ENCODE results near the gene CHEK2.
"Not testable (repeated sequence)": the region's sequence is repeated elsewhere in the genome, so short reads cannot be mapped to it uniquely, and the experiment has no call there.

CHEK2 gene

DNA sequence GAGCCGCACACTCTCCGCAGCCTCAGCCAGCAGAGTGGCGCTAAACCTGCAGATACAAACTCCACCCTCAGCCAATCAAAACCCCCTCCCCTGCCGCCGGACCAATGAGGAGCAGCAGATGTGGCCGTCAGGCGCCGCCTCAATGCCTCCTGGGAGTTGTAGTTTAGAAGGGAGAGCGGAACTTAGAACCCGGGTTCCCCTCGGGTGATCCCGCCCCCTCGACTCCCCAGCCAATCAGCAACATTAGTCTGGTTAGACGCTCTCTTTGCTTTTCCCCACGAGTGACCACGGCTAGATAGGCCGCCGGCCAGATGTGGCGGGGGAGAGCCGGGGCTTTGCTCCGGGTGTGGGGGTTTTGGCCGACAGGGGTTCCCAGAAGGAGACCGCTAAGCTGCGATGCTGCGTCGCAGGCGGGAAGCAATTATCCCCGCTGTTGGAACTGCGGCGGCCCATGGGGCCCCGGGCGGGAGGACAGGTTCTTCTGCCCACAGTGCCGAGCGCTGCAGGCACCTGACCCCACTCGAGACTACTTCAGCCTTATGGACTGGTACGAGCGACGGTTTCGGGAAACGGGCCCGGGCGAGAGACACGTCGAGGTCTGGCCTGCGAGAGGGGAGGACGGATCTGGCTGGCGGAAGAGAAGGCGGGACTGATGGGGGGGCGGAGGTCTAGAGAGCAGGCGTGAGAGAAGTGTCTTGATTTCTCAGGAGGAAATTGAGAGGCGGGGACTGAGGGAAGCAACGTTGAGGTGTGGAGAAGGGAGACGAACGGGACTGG is at the start of gene CHEK2, which contains the start of gene HSCB:
Gene CHEK2 (minus strand): TSS at position 36 of the 777 bp plus-strand sequence. CDS start 7,099 bp downstream, outside the sequence.
Gene HSCB (plus strand): TSS at position 255 of the 777 bp plus-strand sequence. CDS start 57 bp downstream, at position 312.
- peak within 1 kb of the TSS; percentile 89 for H3K4me3 Mint-ChIP-seq
- H3K9me3 Mint-ChIP-seq: no peaks in the 10 kb centered on the region
- H3K27ac Mint-ChIP-seq: peak within 1 kb of the TSS; percentile 89
- H3K27me3 Mint-ChIP-seq: no peaks in the 10 kb centered on the region
- peaks cover 40% of the 10 kb centered on the region for H3K4me1 Mint-ChIP-seq
- no peaks in the 10 kb centered on the region for H3K36me3 Mint-ChIP-seq

DNA sequence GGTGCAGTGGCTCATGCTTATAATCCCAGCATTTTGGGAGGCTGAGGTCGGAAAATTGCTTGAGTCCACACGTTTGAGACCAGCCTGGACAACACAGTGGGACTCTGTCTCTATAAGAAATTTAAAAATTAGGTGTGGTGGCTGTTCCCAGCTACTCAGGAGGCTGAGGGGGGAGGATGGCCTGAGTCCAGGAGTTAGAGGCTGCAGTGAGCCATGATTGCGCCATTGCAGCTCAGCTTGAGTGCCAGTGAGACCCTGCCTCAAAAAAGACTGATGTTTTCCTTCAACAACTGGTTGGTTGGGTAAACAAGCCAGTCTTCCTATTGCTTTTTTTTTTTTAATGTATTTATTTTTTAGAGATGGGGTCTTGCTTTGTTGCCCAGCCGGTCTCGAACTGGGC is 49.5 kb upstream of the CHEK2 start:
- H3K36me3 Mint-ChIP-seq: peaks cover 10% of the 10 kb centered on the region
- H3K4me3 Mint-ChIP-seq: no peak overlapping the region

DNA sequence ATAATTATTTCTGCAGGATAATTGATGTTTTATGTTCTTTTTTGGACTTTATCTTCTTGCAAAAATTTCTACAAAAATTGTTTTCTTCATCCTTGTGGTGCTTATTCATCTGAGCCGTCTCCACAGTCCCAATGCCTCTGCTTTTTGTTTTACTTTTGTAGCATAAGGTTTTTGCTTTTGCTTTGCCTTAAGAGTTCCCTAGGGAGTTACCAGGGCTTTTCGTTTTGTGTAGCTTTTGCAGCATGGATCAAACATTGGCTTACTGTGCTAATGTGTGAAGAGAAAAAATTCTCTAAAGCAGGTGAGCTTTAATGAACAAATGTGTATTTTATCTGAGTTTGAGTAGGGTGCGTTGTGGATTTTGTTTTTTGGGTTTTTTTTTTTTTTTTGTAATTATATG is 47.0 kb upstream of the CHEK2 start:
- H3K4me1 Mint-ChIP-seq: peaks cover 30% of the 10 kb centered on the region
- no peak overlapping the region for H3K4me3 Mint-ChIP-seq
- no peaks in the 10 kb centered on the region for H3K9me3 Mint-ChIP-seq
- H3K27me3 Mint-ChIP-seq: no peaks in the 10 kb centered on the region
- H3K36me3 Mint-ChIP-seq: peaks cover 7% of the 10 kb centered on the region
- no peak overlapping the region for H3K27ac Mint-ChIP-seq

More for the DNA sequence above, 49.5 kb upstream of the CHEK2 start:
- Mint-ChIP-seq H3K4me1 (peaks cover 52% of the 10 kb centered on the region), H3K27me3 (no peaks in the 10 kb centered on the region), H3K9me3 (no peaks in the 10 kb centered on the region), H3K27ac (no peak overlapping the region)

GRCh38 chr22:28783786-28784671 is 42.4 kb upstream of the CHEK2 start:
- H3K4me3 Mint-ChIP-seq: no peak overlapping the region
- H3K36me3 Mint-ChIP-seq: peaks cover 9% of the 10 kb centered on the region
- H3K27me3 Mint-ChIP-seq: no peaks in the 10 kb centered on the region
- H3K27ac Mint-ChIP-seq: no peak overlapping the region
- peaks cover 22% of the 10 kb centered on the region for H3K4me1 Mint-ChIP-seq
- no peaks in the 10 kb centered on the region for H3K9me3 Mint-ChIP-seq

DNA sequence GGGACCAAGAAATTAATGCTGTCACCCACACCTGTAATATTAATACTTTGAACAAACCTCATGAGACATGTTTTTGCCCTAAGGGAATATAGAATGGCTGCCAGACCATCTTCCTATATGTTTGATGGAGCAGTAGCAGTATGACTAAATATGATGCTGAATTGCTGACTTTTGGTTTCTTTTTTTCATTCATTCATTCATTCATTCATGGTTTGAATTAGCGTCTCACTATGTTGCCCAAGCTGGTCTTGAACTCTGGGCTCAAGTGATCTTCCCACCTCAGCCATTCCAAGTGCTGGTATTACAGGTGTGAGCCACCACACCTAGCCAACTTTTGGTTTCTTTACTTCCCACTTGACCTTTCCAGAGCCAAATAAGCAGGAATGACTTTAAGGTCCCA is 38.7 kb upstream of the CHEK2 start:
- Mint-ChIP-seq H3K4me1 (peaks cover 36% of the 10 kb centered on the region), H3K27me3 (no peaks in the 10 kb centered on the region), H3K4me3 (no peak overlapping the region), H3K36me3 (peaks cover 7% of the 10 kb centered on the region), H3K9me3 (no peaks in the 10 kb centered on the region), H3K27ac (no peak overlapping the region)

DNA sequence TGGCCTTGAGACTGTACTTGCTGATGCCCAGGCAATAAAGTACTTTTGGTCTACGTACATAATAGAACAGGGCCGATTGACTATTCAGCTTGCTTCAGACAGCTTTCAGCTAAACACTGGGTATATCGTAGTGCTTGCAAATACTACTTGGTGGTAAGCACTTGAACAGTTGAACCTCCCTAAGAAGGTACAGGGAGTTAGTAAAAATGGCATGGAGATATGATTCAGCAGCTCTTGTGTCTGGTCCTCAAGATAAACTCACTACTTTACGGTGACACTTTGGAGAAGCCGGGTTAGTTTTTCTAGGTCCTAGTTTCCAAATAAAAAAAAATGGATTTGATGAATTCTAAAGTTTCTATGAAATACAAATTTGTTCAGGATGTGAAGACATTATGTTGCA is 38.2 kb upstream of the CHEK2 start:
- Mint-ChIP-seq H3K27me3 (no peaks in the 10 kb centered on the region), H3K9me3 (no peaks in the 10 kb centered on the region), H3K4me3 (no peak overlapping the region), H3K36me3 (peaks cover 8% of the 10 kb centered on the region), H3K4me1 (peaks cover 40% of the 10 kb centered on the region), H3K27ac (peak overlapping the region; percentile 11)

- H3K4me3 Mint-ChIP-seq: peak overlapping the region; percentile 94
- no peaks in the 10 kb centered on the region for H3K9me3 Mint-ChIP-seq
- H3K36me3 Mint-ChIP-seq: peaks cover 9% of the 10 kb centered on the region
- no peak overlapping the region for H3K27ac Mint-ChIP-seq
- no peaks in the 10 kb centered on the region for H3K27me3 Mint-ChIP-seq
- H3K4me1 Mint-ChIP-seq: peaks cover 37% of the 10 kb centered on the region
Measured at GRCh38 chr22:28774378-28774777, 32.8 kb upstream of the CHEK2 start.

GRCh38 chr22:28773461-28773867 is 31.8 kb upstream of the CHEK2 start:
- peaks cover 9% of the 10 kb centered on the region for H3K36me3 Mint-ChIP-seq

GRCh38 chr22:28772633-28773460 is 31.2 kb upstream of the CHEK2 start, which contains the start of gene CCDC117:
CCDC117 (plus strand) TSS chr22:28772695; CDS start chr22:28772850, 155 bp downstream.
- Mint-ChIP-seq H3K4me1 (peaks cover 34% of the 10 kb centered on the region), H3K4me3 (peak within 1 kb of the TSS; percentile 94), H3K9me3 (no peaks in the 10 kb centered on the region), H3K27me3 (no peaks in the 10 kb centered on the region), H3K36me3 (peaks cover 9% of the 10 kb centered on the region), H3K27ac (peak within 1 kb of the TSS; percentile 97)

More at GRCh38 chr22:28773461-28773867, 31.8 kb upstream of the CHEK2 start:
- H3K4me3 Mint-ChIP-seq: peak overlapping the region; percentile 94
- H3K27ac Mint-ChIP-seq: peak overlapping the region; percentile 97
- H3K4me1 Mint-ChIP-seq: peaks cover 34% of the 10 kb centered on the region
- H3K9me3 Mint-ChIP-seq: no peaks in the 10 kb centered on the region
- H3K27me3 Mint-ChIP-seq: no peaks in the 10 kb centered on the region

DNA sequence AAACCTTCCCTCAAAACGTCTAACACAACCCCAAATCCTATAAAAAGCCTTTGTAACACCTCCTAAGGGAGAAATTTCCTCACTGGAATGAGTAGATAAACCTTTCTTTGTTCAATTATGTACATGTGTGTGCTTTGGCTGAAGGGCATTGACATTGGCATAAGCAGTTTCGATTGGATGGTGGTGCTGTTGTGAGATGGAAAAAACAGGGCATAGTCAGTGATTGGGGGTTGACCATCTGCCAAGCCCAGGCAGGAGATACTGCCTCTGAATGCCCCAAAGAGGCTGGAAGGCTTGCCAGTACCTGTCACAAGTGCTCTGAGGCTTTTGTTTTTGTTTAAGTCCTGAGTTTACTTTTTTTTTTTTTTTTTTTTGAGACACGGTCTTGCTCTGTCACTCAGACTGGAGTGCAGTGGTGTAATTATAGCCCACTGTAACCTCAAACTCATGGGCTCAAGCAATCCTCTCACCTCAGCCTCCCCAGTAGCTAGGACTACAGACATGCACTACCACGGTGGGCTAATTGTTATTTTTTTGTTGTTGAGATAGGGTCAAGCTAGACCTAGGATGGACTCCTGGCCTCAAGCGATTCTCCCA is 29.7 kb upstream of the CHEK2 start:
- no peaks in the 10 kb centered on the region for H3K9me3 Mint-ChIP-seq
- H3K27ac Mint-ChIP-seq: no peak overlapping the region
- H3K27me3 Mint-ChIP-seq: no peaks in the 10 kb centered on the region
- H3K4me3 Mint-ChIP-seq: no peak overlapping the region
- peaks cover 31% of the 10 kb centered on the region for H3K4me1 Mint-ChIP-seq
- peaks cover 9% of the 10 kb centered on the region for H3K36me3 Mint-ChIP-seq

DNA sequence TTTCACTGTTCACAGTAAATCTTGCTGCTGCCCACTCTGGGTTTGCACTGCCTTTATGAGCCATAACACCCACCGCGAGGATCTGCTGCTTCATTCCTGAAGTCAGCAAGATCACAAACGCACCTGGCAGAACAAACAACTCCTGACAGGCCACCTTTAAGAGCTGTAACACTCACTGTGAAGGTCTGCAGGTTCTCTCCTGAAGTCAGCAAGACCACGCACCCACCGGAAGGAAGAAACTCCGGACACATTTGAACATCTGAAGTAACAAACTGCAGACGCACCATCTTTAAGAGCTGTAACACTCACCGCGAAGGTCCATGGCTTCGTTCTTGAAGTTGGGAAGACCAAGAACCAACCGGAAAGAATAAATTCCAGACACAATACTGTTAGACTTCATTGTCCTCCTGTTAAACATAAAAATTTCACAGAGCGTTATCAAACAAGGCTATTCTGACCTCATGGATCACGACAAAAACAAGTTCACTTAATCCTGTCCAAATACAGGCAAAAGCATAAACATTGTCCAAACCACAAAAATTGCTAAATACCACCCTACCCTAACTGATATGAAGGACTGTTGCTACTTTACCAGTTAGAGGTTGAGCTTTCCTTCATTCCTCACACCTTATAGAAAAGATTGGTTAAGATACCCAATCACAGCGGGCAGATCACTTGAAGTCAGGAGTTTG is 27.9 kb upstream of the CHEK2 start:
- H3K36me3 Mint-ChIP-seq: peaks cover 4% of the 10 kb centered on the region
- no peak overlapping the region for H3K4me3 Mint-ChIP-seq
- no peak overlapping the region for H3K27ac Mint-ChIP-seq
- H3K27me3 Mint-ChIP-seq: no peaks in the 10 kb centered on the region
- H3K9me3 Mint-ChIP-seq: no peaks in the 10 kb centered on the region
- H3K4me1 Mint-ChIP-seq: peaks cover 14% of the 10 kb centered on the region

DNA sequence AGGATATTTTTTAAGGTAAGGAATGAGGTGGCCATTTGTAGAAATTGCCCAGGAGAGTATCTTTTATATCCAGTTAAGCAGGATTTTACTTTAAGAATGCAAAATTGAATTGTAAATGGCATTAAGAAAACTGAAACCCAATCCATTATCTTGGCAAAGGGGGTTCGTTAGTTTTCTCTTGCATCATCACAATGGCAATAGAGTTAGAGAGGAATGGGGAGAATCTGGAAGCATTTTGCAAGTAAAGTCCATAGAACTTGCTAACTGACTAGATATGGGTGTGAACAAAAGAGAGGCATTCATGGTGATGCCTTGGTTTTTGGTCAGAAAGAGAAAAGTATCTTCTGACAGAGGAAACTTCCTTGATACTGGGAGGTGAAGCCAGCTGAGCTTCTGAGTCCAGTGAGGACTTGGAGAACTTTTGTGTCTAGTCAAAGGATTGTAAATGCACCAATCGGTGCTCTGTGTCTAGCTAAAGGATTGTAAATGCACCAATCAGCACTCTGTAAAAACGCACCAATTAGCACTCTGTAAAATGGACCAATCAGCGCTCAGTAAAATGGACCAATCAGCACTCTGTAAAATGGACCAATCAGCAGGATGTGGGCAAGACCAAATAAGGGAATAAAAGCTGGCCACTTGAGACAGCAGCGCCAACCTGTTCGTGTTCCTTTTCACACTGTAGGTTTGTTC is 27.2 kb upstream of the CHEK2 start:
- H3K27ac Mint-ChIP-seq: no peak overlapping the region

GRCh38 chr22:28766628-28767027 is 25.0 kb upstream of the CHEK2 start:
- no peaks in the 10 kb centered on the region for H3K9me3 Mint-ChIP-seq

More for the DNA sequence above, 27.2 kb upstream of the CHEK2 start:
- Mint-ChIP-seq H3K4me3 (no peak overlapping the region), H3K9me3 (no peaks in the 10 kb centered on the region), H3K4me1 (peaks cover 10% of the 10 kb centered on the region), H3K27me3 (no peaks in the 10 kb centered on the region), H3K36me3 (peaks cover 3% of the 10 kb centered on the region)

GRCh38 chr22:28762000-28762399 is 20.4 kb upstream of the CHEK2 start:
- H3K36me3 Mint-ChIP-seq, H3K9me3 Mint-ChIP-seq: not testable (repeated sequence)

More at GRCh38 chr22:28766628-28767027, 25.0 kb upstream of the CHEK2 start:
- no peaks in the 10 kb centered on the region for H3K4me1 Mint-ChIP-seq
- no peak overlapping the region for H3K27ac Mint-ChIP-seq
- H3K4me3 Mint-ChIP-seq: no peak overlapping the region
- H3K36me3 Mint-ChIP-seq: no peaks in the 10 kb centered on the region
- no peaks in the 10 kb centered on the region for H3K27me3 Mint-ChIP-seq

More at GRCh38 chr22:28762000-28762399, 20.4 kb upstream of the CHEK2 start:
- not testable (repeated sequence) for H3K27me3 Mint-ChIP-seq, H3K4me1 Mint-ChIP-seq, H3K27ac Mint-ChIP-seq, H3K4me3 Mint-ChIP-seq

Data from activated naive CD4-positive, alpha-beta T cell treated with anti-CD3 and anti-CD28 coated beads, Interleukin-2, amount 50 U/mL, for 24 hours (primary cell).